Glutamatergic neuron (in vitro differentiated cells): ENCODE results near the gene SLC25A19. TPM values are rescaled to one million over a fixed set of nuclear protein-coding genes. Genes with fewer than 3 reads are reported as not detected.
"Not testable (repeated sequence)": the region's sequence is repeated elsewhere in the genome, so short reads cannot be mapped to it uniquely, and the experiment has no call there.

Experiments used
- DNase-seq: peaks from one replicate; pipeline ENCODE4 v3.0.0; 2022
- H3K27ac Mint-ChIP-seq: one replicate; pipeline ENCODE4 v1.8.0; 2020; ENCODE audit warnings: mild to moderate bottlenecking, mixed read lengths, inconsistent platforms; ENCODE audit not compliant: unreplicated experiment
- H3K27me3 Mint-ChIP-seq: one replicate; pipeline ENCODE4 v1.8.0; 2020; ENCODE audit warnings: mild to moderate bottlenecking, moderate library complexity, mixed read lengths, inconsistent platforms; ENCODE audit not compliant: unreplicated experiment
- H3K36me3 Mint-ChIP-seq: one replicate; pipeline ENCODE4 v1.8.0; 2020; ENCODE audit warnings: mild to moderate bottlenecking, mixed read lengths, inconsistent platforms; ENCODE audit not compliant: unreplicated experiment
- H3K4me1 Mint-ChIP-seq: one replicate; pipeline ENCODE4 v1.8.0; 2020; ENCODE audit warnings: mild to moderate bottlenecking, low read depth, mixed read lengths, inconsistent platforms; ENCODE audit not compliant: unreplicated experiment
- H3K4me3 Mint-ChIP-seq: one replicate; pipeline ENCODE4 v1.8.0; 2020; ENCODE audit warnings: mild to moderate bottlenecking, mixed read lengths, inconsistent platforms; ENCODE audit not compliant: unreplicated experiment
- H3K9me3 Mint-ChIP-seq: one replicate; pipeline ENCODE4 v1.8.0; 2020; ENCODE audit warnings: mild to moderate bottlenecking, moderate library complexity, mixed read lengths, inconsistent platforms; ENCODE audit not compliant: unreplicated experiment
- CTCF ChIP-seq: fragments of 200-600 bp; sonication (generic); IDR thresholded peaks from one replicate; pipeline ENCODE4 v1.5.0; 2021; ENCODE audit not compliant: partially characterized antibody, unreplicated experiment
- total RNA-seq: library from RNA; stranded (reverse); fragmentation: NEBNext Ultra II Directional; extraction: Animal tissue kit (Norgen Biotek cat#: 25700); gene quantifications from one replicate; pipeline ENCODE4 v1.2.1, GENCODE V29; 2021; ENCODE audit not compliant: unreplicated experiment

Gene SLC25A19
- total RNA-seq, 1 donor from 2014 or later = 9.3 TPM

- H3K4me1 Mint-ChIP-seq = peaks cover 9% of the 10 kb centered on the region
Observed at GRCh38 chr17:75263055-75263454, 26.2 kb downstream of the SLC25A19 start.

GRCh38 chr17:75262112-75262606 lies 27.1 kb downstream of the SLC25A19 start:
- H3K36me3 Mint-ChIP-seq = no peaks in the 10 kb centered on the region

More at GRCh38 chr17:75263055-75263454, 26.2 kb downstream of the SLC25A19 start:
- no peak for TF ChIP-seq CTCF
- DNase-seq = no peak
- peaks cover 6% of the 10 kb centered on the region for H3K9me3 Mint-ChIP-seq
- peak overlapping the region; percentile 98 for H3K27ac Mint-ChIP-seq
- peak overlapping the region; percentile 99 for H3K4me3 Mint-ChIP-seq
- no peaks in the 10 kb centered on the region for H3K36me3 Mint-ChIP-seq
- H3K27me3 Mint-ChIP-seq = peaks cover 5% of the 10 kb centered on the region

GRCh38 chr17:75261336-75262111 lies 27.7 kb downstream of the SLC25A19 start, which contains the start of the genes GGA3 and MRPS7:
TSS of gene GGA3 (minus strand) at chr17:75261606. CDS start at chr17:75261587, 19 bp downstream.
TSS of gene MRPS7 (plus strand) at chr17:75261879. CDS start at chr17:75261901, 22 bp downstream.
- Mint-ChIP-seq H3K36me3 (no peaks in the 10 kb centered on the region), H3K4me3 (peak within 1 kb of the TSS; percentile 99), H3K4me1 (peaks cover 12% of the 10 kb centered on the region), H3K9me3 (peaks cover 6% of the 10 kb centered on the region), H3K27me3 (peaks cover 2% of the 10 kb centered on the region), H3K27ac (peak within 1 kb of the TSS; percentile 98)
- peak; percentile 97 for DNase-seq
- no peak for TF ChIP-seq CTCF

More at GRCh38 chr17:75262112-75262606, 27.1 kb downstream of the SLC25A19 start:
- DNase-seq = no peak
- Mint-ChIP-seq H3K4me3 (peak overlapping the region; percentile 99), H3K4me1 (peaks cover 9% of the 10 kb centered on the region), H3K27me3 (peaks cover 2% of the 10 kb centered on the region), H3K27ac (peak overlapping the region; percentile 98), H3K9me3 (peaks cover 6% of the 10 kb centered on the region)
- no peak for TF ChIP-seq CTCF

- H3K4me1 Mint-ChIP-seq = peaks cover 18% of the 10 kb centered on the region
- peaks cover 4% of the 10 kb centered on the region for H3K9me3 Mint-ChIP-seq
- no peaks in the 10 kb centered on the region for H3K36me3 Mint-ChIP-seq
- H3K27ac Mint-ChIP-seq = peak overlapping the region; percentile 98
- peaks cover 5% of the 10 kb centered on the region for H3K27me3 Mint-ChIP-seq
- peak overlapping the region; percentile 99 for H3K4me3 Mint-ChIP-seq
- no peak for TF ChIP-seq CTCF
- DNase-seq = no peak
Observed at GRCh38 chr17:75260641-75261335, 28.4 kb downstream of the SLC25A19 start.

- not testable (repeated sequence) for DNase-seq, H3K27me3 Mint-ChIP-seq, H3K9me3 Mint-ChIP-seq, H3K27ac Mint-ChIP-seq, H3K36me3 Mint-ChIP-seq
- H3K4me3 Mint-ChIP-seq = peak overlapping the region; percentile 63
- H3K4me1 Mint-ChIP-seq = peaks cover 17% of the 10 kb centered on the region
Observed at GRCh38 chr17:75257228-75257627, 32.0 kb downstream of the SLC25A19 start.

- Mint-ChIP-seq H3K4me3 (peak overlapping the region; percentile 17), H3K27ac (peak overlapping the region; percentile 23), H3K4me1 (peaks cover 16% of the 10 kb centered on the region)
- not testable (repeated sequence) for H3K36me3 Mint-ChIP-seq, H3K27me3 Mint-ChIP-seq, H3K9me3 Mint-ChIP-seq, DNase-seq
Observed at GRCh38 chr17:75255954-75256698, 33.1 kb downstream of the SLC25A19 start.
